ENCODE results near the gene USP10.

DNA sequence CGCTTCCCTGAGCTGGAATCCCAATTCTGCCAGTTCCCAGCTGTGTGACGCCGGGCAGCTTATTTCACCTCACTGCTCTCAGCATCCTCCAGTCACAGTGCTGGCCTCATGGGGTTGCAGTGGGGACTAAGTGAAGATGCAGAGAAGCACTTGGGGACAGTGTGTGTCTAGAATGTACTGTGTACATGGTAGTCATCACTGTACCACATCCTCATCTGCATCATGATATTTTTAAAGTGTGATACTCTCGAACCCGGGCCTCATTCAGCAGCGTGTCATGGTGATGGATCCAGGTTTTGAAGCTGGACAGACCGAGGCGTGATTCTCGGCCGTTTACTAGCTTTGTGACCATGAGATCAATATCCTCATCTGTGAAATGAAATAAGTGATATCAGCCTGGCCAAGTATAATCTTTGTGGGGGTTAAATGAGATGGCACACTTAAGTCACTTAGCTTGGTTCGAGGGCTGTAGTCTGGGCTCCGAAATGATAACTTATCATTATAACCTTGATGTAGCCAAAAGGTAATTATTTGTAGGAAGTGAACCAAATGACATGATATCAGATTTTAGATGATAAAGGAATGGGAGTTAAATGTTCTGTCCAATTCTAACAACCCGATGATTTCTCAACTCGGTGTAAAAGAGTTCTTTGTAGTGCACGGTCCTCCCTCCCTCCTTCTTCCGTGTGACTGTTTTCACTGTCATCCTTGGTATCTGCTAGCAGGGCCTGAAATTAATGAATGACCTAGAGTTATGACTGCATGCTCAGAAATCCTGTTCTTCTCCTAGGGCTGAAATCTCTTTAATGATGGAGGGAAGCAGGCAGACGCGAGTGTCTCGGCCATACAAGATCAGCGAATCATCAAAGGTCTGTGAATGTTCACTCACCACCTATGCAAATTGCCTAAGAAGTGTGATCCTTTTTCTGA lies 49.5 kb upstream of the USP10 start:
- TF ChIP-seq, protein P1, sequence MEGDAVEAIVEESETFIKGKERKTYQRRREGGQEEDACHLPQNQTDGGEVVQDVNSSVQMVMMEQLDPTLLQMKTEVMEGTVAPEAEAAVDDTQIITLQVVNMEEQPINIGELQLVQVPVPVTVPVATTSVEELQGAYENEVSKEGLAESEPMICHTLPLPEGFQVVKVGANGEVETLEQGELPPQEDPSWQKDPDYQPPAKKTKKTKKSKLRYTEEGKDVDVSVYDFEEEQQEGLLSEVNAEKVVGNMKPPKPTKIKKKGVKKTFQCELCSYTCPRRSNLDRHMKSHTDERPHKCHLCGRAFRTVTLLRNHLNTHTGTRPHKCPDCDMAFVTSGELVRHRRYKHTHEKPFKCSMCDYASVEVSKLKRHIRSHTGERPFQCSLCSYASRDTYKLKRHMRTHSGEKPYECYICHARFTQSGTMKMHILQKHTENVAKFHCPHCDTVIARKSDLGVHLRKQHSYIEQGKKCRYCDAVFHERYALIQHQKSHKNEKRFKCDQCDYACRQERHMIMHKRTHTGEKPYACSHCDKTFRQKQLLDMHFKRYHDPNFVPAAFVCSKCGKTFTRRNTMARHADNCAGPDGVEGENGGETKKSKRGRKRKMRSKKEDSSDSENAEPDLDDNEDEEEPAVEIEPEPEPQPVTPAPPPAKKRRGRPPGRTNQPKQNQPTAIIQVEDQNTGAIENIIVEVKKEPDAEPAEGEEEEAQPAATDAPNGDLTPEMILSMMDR (conservative IDR thresholded peaks at IDR 0.05 in 1 of 2, IDR thresholded peaks at IDR 0.05 in 1 of 2; ENCODE audit: extremely low read depth in 1 of 2, insufficient read depth in 1 of 2, low read depth in 1 of 2, low read length in 2 of 2), result no peak
- TF ChIP-seq EZH2 (IDR thresholded peaks at IDR 0.05; ENCODE audit: borderline replicate concordance, low read length), result no peak

Measured in mammary epithelial cell (primary cell).